GM23248 (cell line): ENCODE measurements around the gene ATG2B.

Source experiments
- EZH2 ChIP-seq: fragments of 200-600 bp; sonication (generic); IDR thresholded peaks from 2 replicates; pipeline ENCODE4 v1.6.1; 2018; ENCODE audit warnings: antibody characterized with exemption, mild to moderate bottlenecking; ENCODE audit not compliant: insufficient read depth, poor library complexity, severe bottlenecking
- EZH2phosphoT487 ChIP-seq: fragments of 200-600 bp; sonication (generic); IDR thresholded peaks from 2 replicates; pipeline ENCODE4 v1.6.1; 2018; ENCODE audit warnings: antibody characterized with exemption, moderate library complexity, mild to moderate bottlenecking, low read depth; ENCODE audit not compliant: insufficient read depth

DNA sequence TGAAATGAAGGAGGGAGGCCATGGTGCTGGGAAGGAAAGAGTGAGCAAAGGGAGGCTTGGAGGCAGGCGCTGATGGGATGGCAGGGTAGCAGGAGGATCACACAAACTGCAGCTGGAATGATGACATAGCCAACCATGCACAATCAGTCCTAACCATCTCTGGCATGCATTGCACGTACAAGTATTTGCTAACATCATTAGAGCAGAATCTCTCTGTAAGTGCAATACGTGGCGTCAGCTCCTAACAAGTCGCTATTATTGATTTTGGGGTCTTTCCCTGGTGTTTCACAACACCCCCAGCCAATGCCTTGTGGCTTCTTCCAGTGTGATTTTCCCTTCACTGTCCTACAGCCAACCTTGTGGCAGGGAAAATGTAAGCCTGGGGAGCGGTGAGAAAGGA lies 88.6 kb downstream of the ATG2B start:
- TF ChIP-seq EZH2 (no peak), EZH2phosphoT487 (no peak)
